CD8-positive, alpha-beta T cell (primary cell): ENCODE results near the gene RCAN1. TPM values are rescaled to one million over a fixed set of nuclear protein-coding genes. Genes with fewer than 3 reads are reported as not detected.

Source experiments
- total RNA-seq, 46 experiments: library from RNA in 2 of 46; stranded (reverse) in 2 of 46; gene quantifications; one replicate each; pipeline ENCODE4 v1.2.3 and lab custom pipeline; 2021 to 2026

RCAN1 gene
- total RNA-seq, 2 experiments from 2014 or later = 0.73 to 1.0 TPM

Other genes starting within 250 kb of the RCAN1 start
- gene SMIM11, start 239.6 kb downstream of the RCAN1 start, total RNA-seq = 1 to 10 TPM; 1.7 to 2.9 TPM
- gene SMIM34, start 191.2 kb downstream of the RCAN1 start, total RNA-seq = not detected
- not detected for gene KCNE1, start 102.9 kb downstream of the RCAN1 start, total RNA-seq
- under 1 TPM; 0.08 to 0.16 TPM for gene CLIC6, start 53.9 kb upstream of the RCAN1 start, total RNA-seq